Posterior cingulate gyrus (tissue), 11 donors: ENCODE results near the gene RAB4B.
"Not testable (repeated sequence)": the region's sequence is repeated elsewhere in the genome, so short reads cannot be mapped to it uniquely, and the experiment has no call there.

Experiments
- DNase-seq, 10 donors: peaks; one replicate each; pipeline versions ENCODE4 v3.0.0 to v3.0.0-alpha.2; 2020 to 2021; ENCODE audit warnings: mixed read lengths in 3 of 10
- intact Hi-C: fragments of 100-400 bp; cut with DNase I; formaldehyde crosslinking; loops from one replicate; pipeline ENCODE4 v1.15.1; 2023

RAB4B gene

DNA sequence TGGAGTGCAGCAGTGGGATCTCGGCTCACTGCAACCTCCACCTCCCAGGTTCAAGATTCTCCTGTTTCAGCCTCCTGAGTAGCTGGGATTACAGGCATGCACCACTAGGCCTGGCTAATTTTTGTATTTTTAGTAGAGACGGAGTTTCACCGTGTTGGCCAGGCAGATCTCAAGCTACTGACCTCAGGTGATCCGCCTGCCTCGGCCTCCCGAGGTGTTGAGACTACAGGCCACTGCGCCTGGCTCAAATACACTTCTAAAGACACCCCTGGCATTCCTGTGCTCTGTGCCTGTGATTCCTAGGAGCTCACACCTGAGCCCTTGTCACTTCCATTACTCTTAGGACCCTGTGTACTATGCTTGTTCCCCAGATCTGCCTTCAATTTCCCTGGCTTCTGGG, 34.5 kb downstream of the RAB4B start:
- peak in 2 of 10 donors; percentile 22 to 28 for DNase-seq
- intact Hi-C loops, result not testable (repeated sequence)

DNA sequence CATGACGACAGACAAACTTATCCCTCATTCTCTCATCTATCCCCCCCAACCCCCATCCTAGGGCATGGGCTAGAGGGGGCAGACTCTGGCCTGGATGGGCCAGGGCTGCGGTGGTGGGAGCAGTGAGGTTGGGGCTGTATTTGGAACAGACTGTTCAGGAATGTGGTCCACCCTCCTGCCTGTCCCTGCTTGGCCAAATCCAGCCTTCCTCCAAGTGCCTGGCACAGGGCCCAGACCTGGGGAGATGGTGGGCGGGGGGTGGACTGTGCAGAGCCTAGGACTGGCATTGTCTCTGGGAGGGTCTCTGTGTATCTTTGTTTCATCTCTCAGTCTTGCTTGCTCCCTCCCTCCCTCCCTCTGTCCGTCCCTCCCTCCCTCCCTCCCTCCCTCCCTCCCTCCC, 35.1 kb downstream of the RAB4B start:
- intact Hi-C loops, result no loop called here
- DNase-seq, result peak in 2 of 10 donors; percentile 71 to 75

DNA sequence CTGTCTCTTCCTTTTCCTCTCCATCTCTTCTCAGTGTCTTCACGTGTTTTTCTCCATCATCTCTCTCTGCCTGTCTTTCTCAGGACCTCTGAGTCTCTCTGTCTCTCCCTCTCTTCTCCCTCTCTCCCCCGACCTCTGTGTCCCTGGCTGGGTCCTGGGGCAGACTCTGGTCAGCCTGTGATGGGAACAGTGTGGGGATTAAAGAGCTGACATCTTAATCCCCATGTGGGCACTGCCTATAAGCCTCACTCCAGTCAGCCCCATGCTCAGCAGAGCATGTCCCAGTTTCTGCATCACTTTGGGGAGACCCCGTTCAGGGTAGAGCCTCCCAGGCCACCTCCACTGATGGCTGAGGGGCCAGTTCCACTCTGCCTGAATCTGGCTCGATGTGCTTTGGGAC, 37.2 kb downstream of the RAB4B start:
- peak in 1 of 10 donors; percentile 34 for DNase-seq
- intact Hi-C loops, result no loop called here

DNA sequence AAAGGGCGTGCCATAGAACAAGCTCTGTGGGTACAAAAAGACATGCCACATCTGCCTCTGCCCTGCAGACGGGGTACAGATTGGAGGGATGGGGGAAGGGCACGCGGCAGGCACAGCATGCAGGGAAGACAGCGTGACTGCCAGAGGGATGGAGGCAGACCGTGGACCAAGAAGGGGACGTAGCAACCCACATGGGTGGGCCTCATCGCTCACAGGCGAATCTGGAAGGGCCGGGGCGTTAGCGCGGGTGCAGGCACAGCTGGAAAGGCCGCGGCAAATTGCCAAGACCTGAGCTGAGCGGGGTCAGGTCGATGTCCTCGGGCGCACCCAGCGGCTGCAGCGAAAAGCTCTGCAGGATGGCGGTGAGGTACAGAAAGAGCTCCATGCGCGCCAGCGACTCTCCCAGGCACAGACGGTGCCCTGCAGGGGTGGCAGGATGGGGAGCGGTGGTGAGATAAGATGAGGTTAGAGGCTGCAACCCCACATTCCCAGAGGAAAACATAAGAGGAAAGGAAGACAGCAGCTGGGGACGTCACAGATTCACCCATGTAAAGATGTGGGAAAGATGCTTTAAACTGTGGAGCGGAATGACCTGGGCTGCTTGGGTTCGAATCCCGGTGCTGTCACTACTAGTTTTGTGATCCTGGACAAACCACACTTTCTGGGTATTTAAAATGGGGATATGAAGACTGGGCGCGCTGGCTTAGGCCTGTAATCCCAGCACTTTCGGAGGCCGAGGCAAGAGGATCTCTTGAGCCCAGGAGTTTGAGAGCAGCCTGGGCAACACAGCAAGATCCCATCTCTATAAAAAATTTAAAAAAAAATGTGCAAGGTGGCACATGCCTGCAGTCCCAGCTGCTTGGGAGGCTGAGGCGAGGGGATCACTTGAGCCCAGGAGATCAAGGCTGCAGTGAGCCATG, 40.7 kb downstream of the RAB4B start:
- peak in 7 of 10 donors; percentile 64 to 95 (median 73) for DNase-seq
- intact Hi-C loops, result not testable (repeated sequence)

DNA sequence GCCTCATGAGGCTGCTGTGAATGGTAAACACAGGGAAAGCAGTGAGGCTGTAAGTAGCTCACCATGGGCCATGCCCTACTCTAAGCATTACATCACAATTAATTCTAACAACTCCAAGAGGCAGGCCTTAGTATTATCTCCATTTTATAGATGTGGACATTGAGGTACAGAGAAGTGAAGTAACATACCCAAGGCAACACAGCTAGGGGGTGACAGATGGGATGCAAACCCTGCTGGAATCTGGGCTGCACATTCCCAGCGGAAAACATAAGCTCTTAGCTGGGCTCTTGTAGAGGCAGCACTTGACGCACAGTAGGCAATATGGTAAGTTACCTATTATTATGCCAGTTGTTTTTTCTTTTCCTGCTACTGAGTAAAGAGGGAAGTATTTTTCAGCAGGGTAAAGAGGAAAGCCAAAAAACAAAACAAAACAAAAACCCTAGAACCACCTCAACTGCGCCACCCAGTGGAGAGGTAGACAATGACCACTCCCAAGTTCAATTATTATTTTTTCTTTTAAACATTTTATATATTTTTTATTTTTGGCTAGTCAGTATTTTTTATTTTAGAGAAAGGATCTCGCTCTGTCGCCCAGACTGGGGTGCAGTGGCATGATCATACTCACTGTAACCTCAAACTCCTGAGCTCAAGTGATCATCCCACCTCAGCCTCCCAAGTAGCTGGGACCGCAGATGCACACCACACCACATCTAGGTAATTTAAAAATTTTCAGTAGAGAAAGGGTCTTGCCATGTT, 41.6 kb downstream of the RAB4B start:
- intact Hi-C loops, result not testable (repeated sequence)
- DNase-seq, result peak in 3 of 10 donors; percentile 58 to 75 (median 67)

DNA sequence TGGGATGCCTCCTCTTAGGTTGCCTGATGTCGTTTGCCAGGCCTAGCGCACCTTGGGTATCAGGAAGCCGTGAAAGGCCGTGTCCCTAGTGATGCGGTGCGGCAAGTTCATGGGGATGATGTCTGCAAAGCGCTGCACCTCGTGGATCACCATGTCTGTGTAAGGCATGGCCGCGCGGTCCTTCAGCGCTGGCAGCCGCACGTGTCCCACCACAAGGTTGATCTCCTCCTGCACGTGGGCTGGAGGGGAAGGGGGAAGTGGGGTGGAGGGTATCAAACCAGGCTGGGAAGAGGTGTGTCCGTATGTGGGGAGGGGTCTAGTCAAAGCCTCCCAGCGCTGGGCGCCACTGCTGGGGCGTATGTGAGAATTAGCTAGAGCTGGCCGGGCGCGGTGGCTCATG, 44.1 kb downstream of the RAB4B start:
- DNase-seq, result peak in 2 of 10 donors; percentile 26 to 73
- intact Hi-C loops, result no loop called here

DNA sequence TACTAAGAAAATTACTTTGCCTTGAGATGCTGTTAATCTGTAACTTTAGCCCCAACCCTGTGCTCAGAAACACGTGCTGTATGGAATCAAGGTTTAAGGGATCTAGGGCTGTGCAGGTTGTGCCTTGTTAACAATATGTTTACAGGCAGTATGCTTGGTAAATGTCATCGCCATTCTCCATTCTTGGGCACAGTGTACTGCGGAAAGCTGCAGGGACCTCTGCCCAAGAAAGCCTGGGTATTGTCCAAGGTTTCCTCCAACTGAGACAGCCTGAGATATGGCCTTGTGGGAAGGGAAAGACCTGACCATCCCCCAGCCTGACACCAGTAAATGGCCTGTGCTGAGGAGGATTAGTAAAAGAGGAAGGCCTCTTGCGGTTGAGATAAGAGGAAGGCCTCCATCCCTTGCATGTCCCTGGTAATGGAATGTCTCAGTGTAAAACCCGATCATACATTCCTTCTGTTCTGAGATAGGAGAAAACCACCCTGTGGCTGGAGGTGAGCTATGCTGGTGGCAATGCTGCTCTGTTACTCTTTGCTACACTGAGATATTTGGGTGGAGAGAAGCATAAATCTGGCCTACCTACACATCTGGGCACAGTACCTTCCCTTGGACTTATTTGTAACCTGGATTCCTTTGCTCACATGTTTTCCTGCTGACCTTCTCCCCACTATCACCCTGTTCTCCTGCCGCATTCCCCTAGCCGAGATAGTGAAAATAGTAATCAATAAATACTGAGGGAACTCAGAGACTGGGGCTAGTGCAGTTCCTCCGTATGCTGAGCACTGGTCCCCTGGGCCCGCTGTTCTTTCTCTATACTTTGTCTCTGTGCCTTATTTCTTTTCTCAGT, 44.9 kb downstream of the RAB4B start:
- intact Hi-C loops, result not testable (repeated sequence)

DNA sequence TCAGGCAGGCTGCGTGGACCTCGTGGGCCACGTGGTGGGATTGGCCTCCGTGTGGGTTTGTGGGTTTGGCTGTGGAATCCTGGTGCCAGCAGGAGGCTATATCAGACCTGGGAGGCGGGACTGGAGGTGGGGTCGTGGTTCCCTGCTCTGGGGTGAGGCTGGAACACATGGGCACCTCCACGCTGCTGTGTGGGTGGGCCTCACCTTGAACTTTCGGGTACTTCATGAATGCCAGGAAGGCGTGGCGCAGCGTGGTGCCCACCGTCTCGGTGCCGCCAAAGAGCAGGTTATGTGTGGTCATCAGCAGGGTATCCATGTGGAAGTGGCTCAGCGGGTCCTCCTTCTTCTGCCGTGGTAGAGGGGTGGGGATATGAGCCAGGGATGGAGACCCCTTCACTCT, 46.9 kb downstream of the RAB4B start:
- intact Hi-C loops, result not testable (repeated sequence)
- DNase-seq, result peak in 1 of 10 donors; percentile 41

More for the DNA sequence above, 44.9 kb downstream of the RAB4B start:
- peak in 1 of 10 donors; percentile 79 for DNase-seq

DNA sequence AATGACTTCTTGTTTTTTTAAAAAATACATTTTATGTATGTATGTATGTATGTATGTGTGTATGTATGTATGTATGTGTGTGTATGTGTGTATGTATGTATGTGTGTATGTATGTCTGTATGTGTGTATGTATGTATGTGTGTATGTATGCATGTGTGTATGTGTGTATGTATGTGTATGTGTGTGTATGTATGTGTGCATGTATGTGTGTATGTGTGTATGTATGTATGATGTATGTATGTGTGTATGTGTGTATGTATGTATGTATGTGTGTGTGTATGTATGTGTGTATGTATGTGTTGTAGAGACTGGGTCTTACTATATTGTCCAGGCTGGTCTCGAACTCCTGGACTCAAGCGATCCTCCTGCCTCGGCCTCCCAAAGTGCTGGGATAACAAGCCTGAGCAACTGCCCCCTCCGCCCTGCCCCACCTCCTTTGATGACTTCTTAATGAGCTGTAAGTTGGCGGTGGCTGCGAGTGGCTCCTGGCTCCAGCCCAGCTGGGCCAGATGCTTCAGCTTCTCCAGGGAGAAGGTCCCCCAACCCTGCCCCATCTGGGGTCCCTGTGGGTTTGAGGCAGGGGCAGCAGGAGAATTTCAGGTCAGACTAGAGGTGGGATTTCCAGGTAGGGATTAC, 47.5 kb downstream of the RAB4B start:
- peak in 1 of 10 donors; percentile 15 for DNase-seq
- intact Hi-C loops, result not testable (repeated sequence)

DNA sequence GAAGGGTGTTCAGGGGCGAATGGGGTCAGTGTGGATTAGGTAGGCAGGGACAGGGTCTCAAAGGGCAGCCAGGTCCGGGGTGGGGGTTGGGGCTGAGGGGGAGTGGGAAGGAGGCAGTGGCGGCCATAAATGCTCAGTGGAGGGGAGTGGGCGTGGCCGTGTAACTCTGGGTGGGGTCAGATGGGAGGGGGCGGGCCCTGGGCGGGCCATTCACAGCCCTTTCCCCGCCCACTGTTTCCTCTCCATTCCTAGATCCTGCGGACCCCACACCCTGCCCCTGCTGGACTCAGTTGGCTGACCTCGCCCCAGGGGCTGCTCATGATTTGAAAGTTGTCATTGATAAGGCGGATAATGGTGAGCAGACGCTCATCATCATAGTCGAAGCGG, 48.3 kb downstream of the RAB4B start:
- DNase-seq, intact Hi-C loops: not testable (repeated sequence)

DNA sequence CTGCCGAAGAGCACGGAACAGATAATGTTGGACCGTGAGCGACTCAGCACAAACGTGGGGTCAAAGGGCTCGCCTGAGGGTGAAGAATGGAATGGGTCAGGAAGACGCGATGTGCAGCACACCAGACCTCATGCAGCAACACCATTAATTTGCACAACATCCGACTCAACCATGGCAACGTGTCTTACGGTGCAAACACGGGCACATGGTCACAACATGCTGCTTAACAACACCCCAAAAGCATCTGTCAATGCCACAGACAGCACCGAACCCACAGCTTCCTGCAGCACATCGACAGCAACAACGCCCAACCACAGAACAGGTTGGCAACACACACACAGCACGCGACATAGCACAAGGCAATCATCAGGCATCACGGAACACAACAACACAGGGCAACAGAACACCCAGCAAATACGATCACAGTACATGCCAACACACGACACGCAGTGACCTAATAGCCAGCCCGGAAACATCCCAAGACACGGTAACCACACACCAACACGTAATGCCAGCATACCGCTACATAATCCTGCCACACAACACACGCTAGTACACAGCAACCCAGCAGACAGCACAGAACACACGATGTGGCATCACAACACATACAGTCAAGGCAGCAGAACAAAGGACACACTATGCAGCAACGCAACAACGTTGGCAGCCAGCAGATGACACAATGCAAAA, 48.8 kb downstream of the RAB4B start:
- peak in 1 of 10 donors; percentile 30 for DNase-seq
- intact Hi-C loops, result not testable (repeated sequence)

DNA sequence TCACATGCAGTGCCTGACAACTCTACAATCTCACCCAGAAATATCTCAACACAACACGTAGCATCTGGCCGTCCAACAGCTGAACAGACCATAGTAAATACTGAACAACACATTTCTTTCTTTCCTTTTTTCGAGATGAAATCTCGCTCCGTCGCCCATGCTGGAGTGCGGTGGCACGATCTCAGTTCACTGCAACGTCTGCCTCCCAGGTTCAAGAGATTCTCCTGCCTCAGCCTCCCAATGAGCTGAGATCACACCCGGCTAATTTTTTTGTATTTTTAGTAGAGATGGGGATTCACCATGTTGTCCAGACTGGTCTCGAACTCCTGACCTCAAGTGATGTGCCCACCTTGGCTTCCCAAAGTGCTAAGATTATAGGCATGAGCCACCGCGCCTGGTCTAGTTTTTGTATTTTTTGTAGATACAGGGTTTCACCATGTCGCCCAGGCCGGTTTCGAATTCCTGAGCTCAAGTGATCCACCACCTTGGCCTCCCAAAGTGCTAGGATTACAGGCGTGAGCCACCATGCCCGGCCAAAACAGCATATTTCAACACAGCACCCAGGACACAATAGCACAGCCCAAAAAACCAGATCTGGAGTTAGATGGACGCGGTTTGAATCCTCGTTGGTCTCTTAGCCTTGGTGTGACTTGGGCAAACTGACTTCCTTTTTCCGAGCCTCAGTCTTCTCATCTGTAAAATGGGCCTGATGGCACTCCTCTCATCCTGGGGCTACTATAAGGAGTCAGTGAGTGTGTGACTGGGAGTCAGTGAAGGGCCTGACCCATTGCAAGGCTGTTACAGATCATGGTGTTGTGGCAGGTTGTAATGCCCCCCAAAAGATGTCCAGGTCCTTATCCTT, 49.6 kb downstream of the RAB4B start:
- DNase-seq, result peak in 1 of 10 donors; percentile 74
- intact Hi-C loops, result no loop called here

DNA sequence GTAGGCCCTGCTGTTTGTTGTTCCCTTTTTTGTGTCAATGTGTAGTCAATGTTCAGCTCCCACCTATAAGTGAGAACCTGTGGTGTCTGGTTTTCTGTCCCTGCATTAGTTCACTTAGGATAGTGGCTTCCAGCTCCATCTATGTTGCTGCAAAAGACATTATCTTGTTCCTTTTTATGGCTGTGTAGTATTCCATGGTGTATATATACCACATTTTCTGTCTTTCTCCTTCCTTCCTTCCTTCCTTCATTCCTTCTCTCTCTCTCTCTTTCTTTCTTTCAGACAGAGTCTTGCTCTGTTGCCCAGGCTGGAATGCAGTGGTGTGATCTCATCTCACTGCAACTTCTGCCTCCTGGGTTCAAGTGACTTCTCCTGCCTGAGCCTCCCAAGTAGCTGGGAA, 51.2 kb downstream of the RAB4B start:
- intact Hi-C loops, result no loop called here
- DNase-seq, result no peak

DNA sequence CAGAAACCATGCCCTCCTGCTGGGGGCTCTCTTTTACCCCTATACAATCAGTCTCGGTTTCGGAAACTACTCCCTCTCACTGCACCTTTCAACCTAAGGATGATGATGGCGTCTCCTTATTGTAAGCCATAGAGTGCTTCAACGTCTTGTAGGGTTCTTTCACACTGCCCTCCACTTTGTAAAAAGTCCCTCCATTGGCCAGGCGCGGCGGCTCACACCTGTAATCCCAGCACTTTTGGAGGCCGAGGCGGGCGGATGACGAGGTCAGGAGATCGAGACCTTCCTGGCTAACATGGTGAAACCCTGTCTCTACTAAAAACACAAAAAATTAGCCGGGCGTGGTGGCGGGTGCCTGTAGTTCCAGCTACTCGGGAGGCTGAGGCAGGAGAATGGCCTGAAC, 52.7 kb downstream of the RAB4B start:
- intact Hi-C loops, result not testable (repeated sequence)
- DNase-seq, result peak in 1 of 10 donors; percentile 61

DNA sequence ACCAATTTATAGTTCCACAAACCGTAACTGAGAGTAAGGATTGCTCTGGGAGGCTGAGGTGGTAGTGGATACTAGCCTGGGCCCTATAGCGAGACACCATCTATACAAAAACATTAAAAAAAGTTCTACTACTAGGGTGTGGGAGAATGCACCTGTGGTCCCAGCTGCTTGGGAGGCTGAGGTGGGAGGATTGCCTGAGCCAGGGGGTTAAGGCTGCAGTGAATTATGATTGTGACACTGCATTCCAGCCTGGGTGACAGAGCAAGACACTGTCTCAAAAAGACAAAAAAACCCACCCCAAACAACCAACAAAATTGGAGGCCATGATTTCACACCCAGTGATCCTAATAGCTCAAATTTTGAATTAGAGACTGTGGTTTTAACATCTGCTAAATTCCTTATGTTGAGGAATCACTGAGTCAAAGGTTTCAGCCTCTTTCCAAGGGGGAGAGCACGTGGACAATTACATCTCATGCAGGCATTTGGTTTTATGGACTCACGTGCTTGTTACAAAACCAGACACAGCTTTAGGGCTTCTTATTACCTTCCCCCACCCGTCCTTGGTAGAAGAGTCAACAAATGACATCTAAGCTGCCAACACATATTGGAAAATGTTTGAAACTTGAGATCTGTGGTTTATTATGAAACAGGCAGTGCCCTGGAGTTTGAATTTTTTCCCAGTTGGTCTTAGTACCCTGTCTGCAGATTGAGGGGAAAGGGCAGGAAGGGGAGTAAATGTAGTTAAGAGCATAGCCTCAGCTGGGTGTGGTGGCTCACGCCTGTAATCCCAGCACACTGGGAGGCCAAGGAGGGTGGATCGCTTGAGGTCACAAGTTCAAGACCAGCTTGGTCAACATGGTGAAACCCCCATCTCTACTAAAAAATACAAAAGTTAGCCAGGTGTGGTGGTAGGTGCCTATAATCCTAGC, 53.7 kb downstream of the RAB4B start:
- intact Hi-C loops, result no loop called here
- DNase-seq, result peak in 1 of 10 donors; percentile 15

DNA sequence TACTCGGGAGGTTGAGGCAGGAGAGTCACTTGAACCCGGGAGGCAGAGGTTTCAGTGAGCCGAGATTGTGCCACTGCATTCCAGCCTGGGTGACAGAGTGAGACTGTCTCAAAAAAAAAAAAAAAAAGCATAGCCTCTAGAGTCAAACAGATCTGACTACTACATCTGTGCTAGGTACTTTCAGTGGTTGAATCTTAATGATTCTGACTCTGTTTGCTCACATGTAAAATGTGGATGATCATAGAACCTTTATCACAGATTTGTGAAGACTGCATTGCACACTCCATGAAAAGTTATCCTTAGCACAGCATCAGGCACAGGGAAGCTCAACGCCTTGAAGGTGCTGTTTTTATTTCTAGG, 54.4 kb downstream of the RAB4B start:
- intact Hi-C loops, DNase-seq: not testable (repeated sequence)
